ENCODE results near the gene EPC1.
"Not testable (repeated sequence)": the region's sequence is repeated elsewhere in the genome, so short reads cannot be mapped to it uniquely, and the experiment has no call there.

EPC1 gene

DNA sequence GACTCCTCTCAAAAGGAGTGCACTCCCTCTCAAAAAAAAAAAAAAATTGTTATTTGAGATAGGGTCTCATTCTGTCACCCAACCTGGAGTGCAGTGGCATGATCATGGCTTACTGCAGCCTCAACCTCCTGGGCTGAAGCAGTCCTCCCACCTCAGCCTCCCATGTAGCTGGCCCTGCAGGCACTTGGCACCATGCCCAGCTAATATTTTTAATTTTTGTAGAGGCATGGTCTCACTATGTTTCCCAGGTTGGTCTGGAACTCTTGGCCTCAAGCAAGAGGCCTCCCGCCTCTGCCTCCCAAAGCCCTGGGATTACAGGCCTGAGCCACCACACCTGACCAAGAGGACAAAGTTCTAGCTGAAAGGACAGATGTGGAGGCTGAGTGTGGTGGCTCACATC lies 120.3 kb downstream of the EPC1 start:
- no peak for FAIRE-seq

DNA sequence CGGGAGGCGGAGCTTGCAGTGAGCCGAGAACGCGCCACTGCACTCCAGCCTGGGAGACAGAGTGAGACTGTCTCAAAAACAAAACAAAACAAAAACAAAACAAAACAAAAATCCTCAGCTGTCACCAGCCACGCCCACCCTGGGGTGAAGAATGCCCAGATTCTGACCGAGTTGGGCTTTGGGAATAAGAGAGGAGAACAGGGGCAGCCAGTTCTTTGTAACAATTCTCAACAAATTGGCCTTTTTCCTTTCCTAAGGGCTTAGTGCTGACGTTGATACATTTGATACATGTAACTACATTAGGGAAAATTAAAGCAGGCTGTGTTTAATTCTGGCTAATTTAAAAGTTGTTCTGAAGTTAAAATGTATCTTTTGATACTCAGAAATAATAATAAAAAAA lies 121.0 kb downstream of the EPC1 start:
- no peak for FAIRE-seq

DNA sequence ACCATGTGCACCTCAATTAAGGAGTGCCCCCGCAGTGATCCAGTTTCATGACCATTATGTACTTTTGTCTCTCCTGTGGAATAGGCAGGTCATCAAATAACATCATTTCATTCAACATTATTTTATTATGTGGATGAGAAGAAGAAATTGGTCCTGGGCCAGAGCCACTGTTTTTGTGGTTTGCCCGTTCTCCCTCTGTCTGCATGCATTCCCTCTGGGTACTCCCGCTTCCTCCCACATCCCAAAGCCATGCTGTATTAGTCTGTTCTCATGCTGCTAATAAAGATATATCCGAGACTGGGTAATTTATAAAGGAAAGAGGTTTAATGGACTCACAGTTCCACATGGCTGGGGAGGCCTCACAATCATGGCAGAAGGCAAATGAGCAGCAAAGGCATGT lies 124.6 kb downstream of the EPC1 start:
- not testable (repeated sequence) for FAIRE-seq

DNA sequence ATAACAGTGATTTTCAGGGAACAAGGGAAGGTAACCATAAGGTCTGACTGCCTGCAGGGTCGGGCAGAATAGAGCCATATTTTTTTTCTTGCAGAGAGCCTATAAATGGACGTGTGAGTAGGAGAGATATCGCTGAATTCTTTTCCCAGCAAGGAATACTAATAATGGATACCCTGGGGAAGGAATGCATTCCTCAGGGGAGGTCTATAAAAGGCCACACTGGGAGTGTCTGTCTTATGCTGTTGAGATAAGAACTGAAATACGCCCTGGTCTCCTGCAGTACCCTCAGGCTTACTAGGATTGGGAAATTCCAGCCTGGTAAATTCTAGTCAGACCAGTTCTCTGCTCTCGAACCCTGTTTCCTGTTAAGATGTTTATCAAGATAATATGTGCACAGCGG lies 127.8 kb downstream of the EPC1 start:
- FAIRE-seq, result not testable (repeated sequence)

DNA sequence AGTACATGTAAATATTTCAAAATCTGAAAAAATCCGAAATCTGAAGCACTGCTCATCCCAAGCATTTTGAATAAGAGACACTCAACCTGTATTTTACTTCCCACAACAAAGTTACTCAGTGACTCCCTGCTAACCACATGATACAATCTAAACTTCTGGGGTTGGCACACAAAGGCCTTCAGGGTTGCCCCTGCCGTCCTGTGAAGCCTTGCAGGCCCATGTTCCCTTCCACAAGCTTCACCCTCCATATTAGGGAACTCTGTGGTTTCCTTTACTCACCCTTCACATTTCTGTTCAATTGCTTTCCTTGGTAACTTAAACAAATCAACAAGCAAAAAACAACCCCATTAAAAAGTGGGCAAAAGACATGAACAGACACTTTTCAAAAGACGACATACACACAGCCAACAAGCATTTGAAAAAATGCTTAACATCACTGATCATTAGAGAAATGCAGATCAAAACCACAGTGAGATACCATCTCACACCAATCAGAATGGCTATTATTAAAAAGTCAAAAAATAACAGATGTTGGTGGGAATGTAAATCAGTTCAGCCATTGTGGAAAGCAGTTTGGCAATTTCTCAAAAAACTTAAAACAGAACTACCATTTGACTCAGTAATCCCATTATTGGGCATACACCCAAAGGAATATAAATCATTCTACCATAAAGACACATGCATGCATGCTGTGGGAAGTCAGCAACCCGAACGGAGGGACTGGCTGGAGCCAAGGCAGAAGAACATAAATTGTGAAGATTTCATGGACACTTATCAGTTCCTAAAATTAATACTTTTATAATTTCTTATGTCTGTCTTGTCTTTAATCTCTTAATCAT lies 128.5 kb downstream of the EPC1 start:
- not testable (repeated sequence) for FAIRE-seq

Data from islet of Langerhans (tissue), 1 donor.